Esophagus muscularis mucosa (tissue), 4 donors: ENCODE results near the gene FAM120B.

Experiments used
- CTCF ChIP-seq, 3 experiments: fragments of 200-600 bp in 2 of 3; fragments of 450-650 bp in 1 of 3; sonication (generic) in 2 of 3; IDR thresholded peaks; one replicate each; pipeline ENCODE4 v1.5.1; 2017 to 2019; ENCODE audit warnings: antibody characterized with exemption in 3 of 3, mild to moderate bottlenecking in 2 of 3, moderate library complexity in 1 of 3
- EP300 ChIP-seq: sonication (generic); formaldehyde crosslinking; IDR thresholded peaks from one replicate; pipeline ENCODE4 v1.6.1; 2017; ENCODE audit warnings: antibody characterized with exemption
- POLR2A ChIP-seq: fragments of 450-650 bp; IDR thresholded peaks from one replicate; pipeline ENCODE4 v1.6.1; 2017; ENCODE audit warnings: antibody characterized with exemption, moderate library complexity, mild to moderate bottlenecking, low read depth
- POLR2AphosphoS5 ChIP-seq, 2 donors: sonication (generic); formaldehyde crosslinking; IDR thresholded peaks; one replicate each; pipeline ENCODE4 v1.6.1; 2017; ENCODE audit warnings: antibody characterized with exemption in 2 of 2

GRCh38 chr6:170404697-170405096 lies 98.1 kb downstream of the FAM120B start:
- no peak for TF ChIP-seq POLR2A
- TF ChIP-seq EP300: no peak
- no peak for TF ChIP-seq CTCF (IDR thresholded peaks at IDR 0.05)
- TF ChIP-seq POLR2AphosphoS5 (IDR thresholded peaks at IDR 0.05): no peak
